ENCODE data around the gene SSC5D.

DNA sequence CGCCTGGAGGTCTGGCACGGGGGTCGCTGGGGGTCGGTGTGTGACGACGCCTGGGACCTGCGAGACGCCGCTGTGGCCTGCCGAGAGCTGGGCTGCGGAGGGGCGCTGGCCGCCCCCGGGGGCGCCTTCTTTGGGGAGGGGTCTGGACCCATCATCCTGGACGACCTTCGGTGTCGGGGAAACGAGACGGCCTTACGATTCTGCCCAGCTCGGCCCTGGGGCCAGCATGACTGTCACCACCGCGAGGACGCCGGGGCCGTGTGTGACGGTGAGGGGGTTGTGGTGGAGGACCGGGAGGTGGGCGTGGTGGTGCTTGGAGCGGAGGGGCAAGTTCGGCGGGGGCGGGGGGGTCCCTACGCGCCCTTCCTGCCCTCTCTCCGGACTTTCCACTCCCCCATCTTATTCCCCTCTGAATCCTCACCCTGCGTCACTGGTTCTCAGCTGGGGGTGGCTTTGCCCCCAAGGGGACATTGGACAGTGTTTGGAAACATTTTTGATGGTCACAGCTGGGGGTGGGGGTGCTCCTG, 5.5 kb downstream of the SSC5D start:
- TF ChIP-seq POLR2A (IDR thresholded peaks at IDR 0.05; ENCODE audit: low read depth, low read length) (no peak), PAX5 (IDR thresholded peaks at IDR 0.05; ENCODE audit: insufficient read depth, low read length, severe bottlenecking) (no peak), POLR2AphosphoS5 (IDR thresholded peaks at IDR 0.05; ENCODE audit: low read depth, low read length) (no peak), TAF1 (IDR thresholded peaks at IDR 0.05; ENCODE audit: low read depth, low read length) (no peak), POU2F2 (IDR thresholded peaks at IDR 0.05; ENCODE audit: low read depth, low read length) (no peak)

All from GM12891 (cell line).